Spleen (tissue), 11 donors: ENCODE results near the gene NKG7. TPM values are rescaled to one million over a fixed set of nuclear protein-coding genes. Genes with fewer than 3 reads are reported as not detected.
A peak's percentile ranks its signal among the peaks of the same experiment; 100 is the strongest.

ENCODE experiments used
- DNase-seq: peaks from one replicate; pipeline ENCODE4 v3.0.0-alpha.2; 2020
- H3K27ac ChIP-seq, 8 donors: fragments of 200-600 bp; sonication (generic) in 7 of 8; 1 replicate in 4 of 8; 2 replicates in 4 of 8; pipeline versions ENCODE4 v1.5.0 to v1.8.0; 2016 to 2021; ENCODE audit warnings: inconsistent platforms in 4 of 8, mild to moderate bottlenecking in 4 of 8, moderate library complexity in 1 of 8
- H3K27me3 ChIP-seq, 7 donors: fragments of 200-600 bp; sonication (generic) in 6 of 7; replicated peaks in 1 of 7; 1 replicate in 4 of 7; 2 replicates in 3 of 7; pipeline versions ENCODE4 v1.5.0 to v1.8.0; 2016 to 2021; ENCODE audit warnings: inconsistent platforms in 3 of 7, mild to moderate bottlenecking in 1 of 7
- H3K36me3 ChIP-seq, 6 donors: fragments of 200-600 bp; sonication (generic) in 5 of 6; 1 replicate in 4 of 6; 2 replicates in 2 of 6; pipeline versions ENCODE4 v1.5.0 to v1.8.0; 2016 to 2021; ENCODE audit warnings: inconsistent platforms in 2 of 6
- H3K4me1 ChIP-seq, 6 donors: fragments of 200-600 bp; sonication (generic) in 5 of 6; 1 replicate in 3 of 6; 2 replicates in 3 of 6; pipeline versions ENCODE4 v1.5.0 to v1.8.0; 2016 to 2021; ENCODE audit warnings: inconsistent platforms in 3 of 6
- H3K4me3 ChIP-seq, 8 donors: fragments of 200-600 bp; sonication (generic) in 7 of 8; 1 replicate in 4 of 8; 2 replicates in 4 of 8; pipeline versions ENCODE4 v1.5.0 to v1.8.0; 2016 to 2021; ENCODE audit warnings: inconsistent platforms in 4 of 8, mild to moderate bottlenecking in 4 of 8, moderate library complexity in 2 of 8
- H3K9me3 ChIP-seq, 8 donors: fragments of 200-600 bp; sonication (generic) in 7 of 8; 1 replicate in 4 of 8; 2 replicates in 4 of 8; pipeline versions ENCODE4 v1.5.0 to v1.8.0; 2016 to 2021; ENCODE audit warnings: inconsistent platforms in 4 of 8
- POLR2A ChIP-seq, 3 donors: fragments of 450-650 bp; IDR thresholded peaks; one replicate each; pipeline ENCODE4 v1.5.1; 2017; ENCODE audit warnings: antibody characterized with exemption in 3 of 3, mild to moderate bottlenecking in 1 of 3
- POLR2AphosphoS5 ChIP-seq, 3 donors: sonication (generic); formaldehyde crosslinking; IDR thresholded peaks; one replicate each; pipeline ENCODE4 v1.5.1; 2017; ENCODE audit warnings: antibody characterized with exemption in 3 of 3
- WGBS, 5 donors: extraction: QIAGEN DNeasy Blood & Tissue Kit in 3 of 5; methylation state at CpG; one replicate each; pipeline versions ENCODE4 v1.1.5 to v1.1.7; 2013 to 2018; 5-methylcytosine and 5-hydroxymethylcytosine counted together
- intact Hi-C: fragments of 100-400 bp; cut with DNase I; formaldehyde crosslinking; loops from one replicate; pipeline ENCODE4 v1.15.0; 2023; ENCODE audit warnings: low total_unique reads
- polyA plus RNA-seq, 3 donors: library from polyadenylated mRNA; stranded (reverse); fragments of 200-250 nt; gene quantifications; one replicate each; pipeline ENCODE4 v1.2.1, GENCODE V29; 2013
- total RNA-seq, 7 donors: library from RNA; depleted of rRNA in 3 of 7; stranded (reverse); fragments of >200 nt in 3 of 7; fragmentation: NEBNext Ultra II Directional in 4 of 7; extraction: Animal tissue kit (Norgen Biotek cat#: 25700) in 4 of 7; gene quantifications; one replicate each; pipeline versions ENCODE4 v1.1.0 to v1.2.1, GENCODE V29; 2016 to 2021
- TF ChIP-seq, protein P1 (sequence below), 11 experiments: fragments of 200-600 bp in 7 of 11; fragments of 450-650 bp in 4 of 11; sonication (generic) in 4 of 11; IDR thresholded peaks in 8 of 11; conservative IDR thresholded peaks in 3 of 11; 1 replicate in 7 of 11; 2 replicates in 4 of 11; pipeline versions ENCODE4 v1.4.0 to v1.8.0; 2016 to 2021; ENCODE audit warnings: antibody characterized with exemption in 11 of 11, inconsistent platforms in 4 of 11, mild to moderate bottlenecking in 1 of 11
- donor health status: healthy with polysubstance abuse.
- donor health status: DM: no; HTN: no; CAD: no; lungs with moderate emphysema.
- donor health status: DM: no; HTN: no; CAD: no.
- donor health status: Bipolar disorder and iron deficiency.
- donor health status: healthy.
- donor health status: DM: no; HTN: no; CAD: no.
- donor health status: DM: yes; HTN: yes; CAD: no.

NKG7 gene
- total and polyA plus RNA-seq, 10 donors = 30.8 to 144 (median 75.1) TPM

DNA sequence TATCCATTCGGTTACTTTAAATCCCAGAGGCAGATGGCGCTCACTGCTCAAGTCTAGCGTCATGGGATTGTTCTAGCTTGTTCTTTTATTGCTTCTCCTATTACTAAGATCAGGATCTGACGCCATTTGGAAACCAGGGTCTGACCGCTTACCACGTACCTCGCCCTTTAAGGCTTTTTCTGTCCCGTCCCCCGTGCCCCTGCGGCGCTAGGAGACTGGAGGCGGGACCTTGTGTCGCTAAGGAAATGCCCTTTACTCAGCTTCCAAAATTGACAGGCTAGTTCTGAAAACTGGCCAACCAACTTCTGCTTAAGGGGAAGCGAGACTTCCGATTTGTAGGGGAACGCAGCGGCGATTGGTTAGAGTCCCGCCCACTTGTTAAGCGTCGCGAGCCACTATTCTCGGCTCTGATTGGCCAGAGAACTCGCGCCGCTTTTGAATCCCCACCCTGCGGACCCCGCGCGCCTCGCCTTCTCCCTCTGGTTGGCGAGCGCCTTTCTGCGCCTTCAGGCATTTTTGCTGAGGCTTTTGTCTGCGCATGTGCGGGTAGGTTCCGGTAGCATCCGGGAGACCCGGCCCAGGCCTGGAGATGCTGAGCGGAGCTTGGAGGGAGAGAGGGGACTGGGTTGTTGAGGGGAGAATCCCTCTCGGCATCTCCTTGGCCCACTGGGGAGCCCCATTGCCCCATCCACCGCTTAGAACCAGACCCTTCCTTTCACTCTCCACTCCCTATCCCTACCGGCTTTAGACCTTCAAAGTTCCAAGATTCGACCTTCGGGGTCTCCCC is 21.8 kb upstream of the NKG7 start:
- WGBS, 5 donors = 2 to 7% (median 3%) methylated on average over 20 to 45 of the region's 45 CpGs

GRCh38 chr19:51392701-51393100 is 20.2 kb upstream of the NKG7 start:
- 67 to 97% (median 82%) methylated on average over 1 of the region's 1 CpG for WGBS, 5 donors
- Histone ChIP-seq H3K4me3 (no peak overlapping the region), H3K27me3 (peaks cover 0 to 4% (median 0%) of the 10 kb centered on the region in 7 donors), H3K27ac (no peak overlapping the region), H3K4me1 (peaks cover 4 to 47% (median 27%) of the 10 kb centered on the region in 6 donors), H3K36me3 (no peaks in the 10 kb centered on the region), H3K9me3 (no peaks in the 10 kb centered on the region)
- TF ChIP-seq, protein P1, sequence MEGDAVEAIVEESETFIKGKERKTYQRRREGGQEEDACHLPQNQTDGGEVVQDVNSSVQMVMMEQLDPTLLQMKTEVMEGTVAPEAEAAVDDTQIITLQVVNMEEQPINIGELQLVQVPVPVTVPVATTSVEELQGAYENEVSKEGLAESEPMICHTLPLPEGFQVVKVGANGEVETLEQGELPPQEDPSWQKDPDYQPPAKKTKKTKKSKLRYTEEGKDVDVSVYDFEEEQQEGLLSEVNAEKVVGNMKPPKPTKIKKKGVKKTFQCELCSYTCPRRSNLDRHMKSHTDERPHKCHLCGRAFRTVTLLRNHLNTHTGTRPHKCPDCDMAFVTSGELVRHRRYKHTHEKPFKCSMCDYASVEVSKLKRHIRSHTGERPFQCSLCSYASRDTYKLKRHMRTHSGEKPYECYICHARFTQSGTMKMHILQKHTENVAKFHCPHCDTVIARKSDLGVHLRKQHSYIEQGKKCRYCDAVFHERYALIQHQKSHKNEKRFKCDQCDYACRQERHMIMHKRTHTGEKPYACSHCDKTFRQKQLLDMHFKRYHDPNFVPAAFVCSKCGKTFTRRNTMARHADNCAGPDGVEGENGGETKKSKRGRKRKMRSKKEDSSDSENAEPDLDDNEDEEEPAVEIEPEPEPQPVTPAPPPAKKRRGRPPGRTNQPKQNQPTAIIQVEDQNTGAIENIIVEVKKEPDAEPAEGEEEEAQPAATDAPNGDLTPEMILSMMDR (IDR thresholded peaks at IDR 0.05 in 8 of 11, conservative IDR thresholded peaks at IDR 0.05 in 3 of 11) = no peak
- TF ChIP-seq POLR2AphosphoS5 (IDR thresholded peaks at IDR 0.05) (no peak), POLR2A (IDR thresholded peaks at IDR 0.05) (no peak)
- intact Hi-C loops = loop anchor here (10.0 kb wide), 1 partner anchor 48 kb away; the partner anchor contains the start of gene VSIG10L
- DNase-seq = no peak

More for the DNA sequence above, 21.8 kb upstream of the NKG7 start:
- Histone ChIP-seq H3K4me1 (peaks cover 4 to 56% (median 27%) of the 10 kb centered on the region in 6 donors), H3K4me3 (peak overlapping the region; percentile 16 to 66 (median 34)), H3K27ac (peak overlapping the region; percentile 76 to 89 (median 83)), H3K36me3 (no peaks in the 10 kb centered on the region), H3K9me3 (no peaks in the 10 kb centered on the region), H3K27me3 (peaks cover 0 to 4% (median 0%) of the 10 kb centered on the region in 7 donors)
- intact Hi-C loops = loop anchor here (10.0 kb wide), 1 partner anchor 49 kb away; the partner anchor contains the start of gene VSIG10L
- peak; percentile 95 for DNase-seq
- TF ChIP-seq POLR2A (IDR thresholded peaks at IDR 0.05) = no peak
- TF ChIP-seq POLR2AphosphoS5 (IDR thresholded peaks at IDR 0.05) = peak; percentile 66 to 73 (median 70)
- TF ChIP-seq, protein P1 (IDR thresholded peaks at IDR 0.05 in 8 of 11, conservative IDR thresholded peaks at IDR 0.05 in 3 of 11) = peak in 3 of 11 experiments; percentile 7 to 39 (median 17)

GRCh38 chr19:51391073-51391611 is 18.7 kb upstream of the NKG7 start:
- peak overlapping the region in 1 of 8 donors; percentile 41 for H3K4me3 ChIP-seq
- intact Hi-C loops = loop anchor here (10.0 kb wide), 1 partner anchor 46 kb away; the partner anchor contains the start of gene VSIG10L
- H3K36me3 ChIP-seq = no peaks in the 10 kb centered on the region
- H3K4me1 ChIP-seq = peaks cover 4 to 46% (median 27%) of the 10 kb centered on the region in 6 donors
- peak overlapping the region in 4 of 8 donors; percentile 46 to 74 (median 54) for H3K27ac ChIP-seq
- WGBS, 5 donors = 59 to 64% (median 62%) methylated on average over 8 of the region's 8 CpGs
- no peaks in the 10 kb centered on the region for H3K9me3 ChIP-seq
- TF ChIP-seq POLR2AphosphoS5 (IDR thresholded peaks at IDR 0.05) = no peak
- TF ChIP-seq, protein P1 (IDR thresholded peaks at IDR 0.05 in 8 of 11, conservative IDR thresholded peaks at IDR 0.05 in 3 of 11) = no peak
- no peak for DNase-seq
- H3K27me3 ChIP-seq = peaks cover 0 to 4% (median 0%) of the 10 kb centered on the region in 7 donors

- 85 to 96% (median 90%) methylated on average over 9 to 14 of the region's 14 CpGs for WGBS, 5 donors
- peak overlapping the region in 1 of 8 donors; percentile 1 for H3K27ac ChIP-seq
Measured at GRCh38 chr19:51389143-51389542, 16.7 kb upstream of the NKG7 start.

More at GRCh38 chr19:51389143-51389542, 16.7 kb upstream of the NKG7 start:
- DNase-seq = peak; percentile 58
- peaks cover 0 to 26% (median 9%) of the 10 kb centered on the region in 6 donors for H3K4me1 ChIP-seq
- TF ChIP-seq, protein P1 (IDR thresholded peaks at IDR 0.05 in 8 of 11, conservative IDR thresholded peaks at IDR 0.05 in 3 of 11) = no peak
- TF ChIP-seq POLR2A (IDR thresholded peaks at IDR 0.05) (no peak), POLR2AphosphoS5 (IDR thresholded peaks at IDR 0.05) (no peak)
- no peaks in the 10 kb centered on the region for H3K36me3 ChIP-seq
- peaks cover 0 to 4% (median 0%) of the 10 kb centered on the region in 7 donors for H3K27me3 ChIP-seq
- no peaks in the 10 kb centered on the region for H3K9me3 ChIP-seq
- intact Hi-C loops = no loop called here
- no peak overlapping the region for H3K4me3 ChIP-seq
